K562 (cell line): Measurements from ENCODE around the gene AZU1. TPM values are rescaled to one million over a fixed set of nuclear protein-coding genes. Genes with fewer than 3 reads are reported as not detected.

Experiments used
- BACH1 ChIP-seq: fragments of 200-800 bp; sonication (Bioruptor generic); IDR thresholded peaks from 2 replicates; pipeline ENCODE4 v1.6.1; 2016; ENCODE audit warnings: missing genetic modification characterization, missing compliant biosample characterization
- ELK1 ChIP-seq: sonication (generic); formaldehyde crosslinking; IDR thresholded peaks from 2 replicates; pipeline ENCODE4 v1.8.1; 2022; ENCODE audit warnings: missing genetic modification reagents
- FOXO4 ChIP-seq: fragments of 450-650 bp; formaldehyde crosslinking; IDR thresholded peaks from 2 replicates; pipeline ENCODE4 v1.4.0; 2020; ENCODE audit warnings: mild to moderate bottlenecking, moderate library complexity
- GTF2A2 ChIP-seq: IDR thresholded peaks from 2 replicates; pipeline ENCODE4 v1.6.1; 2016; ENCODE audit warnings: mild to moderate bottlenecking, missing genetic modification characterization, missing compliant biosample characterization
- GTF2B ChIP-seq: IDR thresholded peaks from 2 replicates; pipeline ENCODE4 v1.6.1; 2011; ENCODE audit not compliant: insufficient read length; ENCODE audit errors: extremely low read depth
- JUN ChIP-seq, 2 experiments: sonication (generic) in 1 of 2; formaldehyde crosslinking in 1 of 2; IDR thresholded peaks; 2 replicates each; pipeline versions ENCODE4 v1.6.1 to v1.8.0; 2012 to 2022; ENCODE audit warnings: borderline replicate concordance in 2 of 2, mild to moderate bottlenecking in 2 of 2, improper control_type of control experiment in 1 of 2, low read depth in 1 of 2, low read length in 1 of 2, missing genetic modification reagents in 1 of 2
- KDM1A ChIP-seq, 2 experiments: fragments of 450-650 bp; IDR thresholded peaks; 2 replicates each; pipeline ENCODE4 v1.6.1; 2016; ENCODE audit warnings: mild to moderate bottlenecking in 2 of 2
- L3MBTL2 ChIP-seq: fragments of 450-650 bp; IDR thresholded peaks from 2 replicates; pipeline ENCODE4 v1.6.1; 2016; ENCODE audit warnings: mild to moderate bottlenecking, moderate library complexity
- PHB ChIP-seq: fragments of 250-450 bp; sonication (Bioruptor Pico); IDR thresholded peaks from 2 replicates; pipeline ENCODE4 v1.5.0; 2021
- PKNOX1 ChIP-seq: fragments of 450-650 bp; IDR thresholded peaks from 2 replicates; pipeline ENCODE4 v1.6.1; 2016
- POLR2AphosphoS5 ChIP-seq: IDR thresholded peaks from 2 replicates; pipeline ENCODE4 v1.6.1; 2011; ENCODE audit warnings: mild to moderate bottlenecking, low read depth, low read length, moderate library complexity; ENCODE audit not compliant: control insufficient read depth, insufficient read depth
- POLR2G ChIP-seq: fragments of 200-400 bp; formaldehyde crosslinking; IDR thresholded peaks from 2 replicates; pipeline ENCODE4 v1.6.1; 2017; ENCODE audit warnings: low read depth, mild to moderate bottlenecking, antibody characterized with exemption, low read length, moderate library complexity
- RFX5 ChIP-seq: IDR thresholded peaks from 2 replicates; pipeline ENCODE4 v1.6.1; 2011; ENCODE audit warnings: low read depth, mild to moderate bottlenecking, improper control_type of control experiment, low read length
- SAFB2 ChIP-seq: fragments of 200-400 bp; formaldehyde crosslinking; IDR thresholded peaks from 2 replicates; pipeline ENCODE4 v1.6.1; 2018; ENCODE audit warnings: borderline replicate concordance, low read length, low read depth, moderate library complexity; ENCODE audit not compliant: severe bottlenecking
- SIRT6 ChIP-seq: IDR thresholded peaks from one replicate; pipeline ENCODE4 v1.6.1; 2012; ENCODE audit warnings: low read depth, mild to moderate bottlenecking, control low read depth, inconsistent platforms, low read length, moderate library complexity
- ZBTB5 ChIP-seq: fragments of 450-650 bp; IDR thresholded peaks from 2 replicates; pipeline ENCODE4 v1.6.1; 2017; ENCODE audit warnings: antibody characterized with exemption
- ZNF512 ChIP-seq: IDR thresholded peaks from 2 replicates; pipeline ENCODE4 v1.6.1; 2016; ENCODE audit warnings: missing genetic modification characterization, missing compliant biosample characterization
- ZNF77 ChIP-seq: fragments of 250-450 bp; sonication (Bioruptor Pico); IDR thresholded peaks from 2 replicates; pipeline ENCODE4 v1.5.0; 2020
- ZNF79 ChIP-seq: fragments of 250-450 bp; sonication (Bioruptor Pico); IDR thresholded peaks from 2 replicates; pipeline ENCODE4 v1.4.0; 2020; ENCODE audit warnings: low read depth, mild to moderate bottlenecking, moderate library complexity
- polyA plus RNA-seq, 8 experiments: library from polyadenylated mRNA; depleted of rRNA in 4 of 8; stranded (reverse) in 5 of 8; unstranded in 3 of 8; fragments of >200 nt; fragmentation: Nextera tagmentation in 2 of 8; fragmentation: Illumina TruSeq in 1 of 8; extraction: Ambion mirVana in 2 of 8; extraction: Trizol in 1 of 8; gene quantifications; 2 replicates each; pipeline versions ENCODE4 v1.2.1 to v1.2.3, GENCODE V29; 2011 to 2014; ENCODE audit warnings: inconsistent platforms in 1 of 8, missing spikeins in 1 of 8
- total RNA-seq, 7 experiments: library from RNA; depleted of rRNA in 6 of 7; stranded (reverse); fragments of >200 nt in 6 of 7; fragmentation: Illumina TruSeq in 2 of 7; extraction: Trizol in 2 of 7; gene quantifications; 2 replicates each; pipeline versions ENCODE4 v1.2.1 to v1.2.3, GENCODE V29; 2011 to 2021; ENCODE audit warnings: low replicate concordance in 1 of 7

AZU1 gene
- total and polyA plus RNA-seq, 9 of the 15 experiments (the other 6 are each of a cell fraction or from before 2014, with no cell fraction given), result 0.29 to 1.9 (median 0.59) TPM; not detected in 3

GRCh38 chr19:804419-805165, 23.0 kb upstream of the AZU1 start (continued):
- TF ChIP-seq ZNF512 (tag) (no peak), KDM1A (IDR thresholded peaks at IDR 0.05) (no peak), L3MBTL2 (no peak), RFX5 (no peak), ZNF77 (CRISPR knock-in tag) (no peak), PKNOX1 (no peak), GTF2B (no peak), ZBTB5 (no peak), GTF2A2 (no peak), FOXO4 (CRISPR knock-in tag) (no peak), POLR2AphosphoS5 (peak; percentile 18; the same call in 1 of the 2 replicates), SAFB2 (no peak), JUN (IDR thresholded peaks at IDR 0.05; ENCODE audit: borderline replicate concordance, low read depth, low read length) (no peak), JUN (CRISPR knock-in tag; IDR thresholded peaks at IDR 0.05; ENCODE audit: borderline replicate concordance) (no peak), PHB (CRISPR knock-in tag) (no peak), ZNF79 (CRISPR knock-in tag) (no peak), BACH1 (tag) (no peak), POLR2G (peak; percentile 67), SIRT6 (no peak), ELK1 (CRISPR knock-in tag) (no peak)
